ENCODE results near the gene PITRM1.
A peak's percentile ranks its signal among the peaks of the same experiment; 100 is the strongest.

Gene PITRM1

DNA sequence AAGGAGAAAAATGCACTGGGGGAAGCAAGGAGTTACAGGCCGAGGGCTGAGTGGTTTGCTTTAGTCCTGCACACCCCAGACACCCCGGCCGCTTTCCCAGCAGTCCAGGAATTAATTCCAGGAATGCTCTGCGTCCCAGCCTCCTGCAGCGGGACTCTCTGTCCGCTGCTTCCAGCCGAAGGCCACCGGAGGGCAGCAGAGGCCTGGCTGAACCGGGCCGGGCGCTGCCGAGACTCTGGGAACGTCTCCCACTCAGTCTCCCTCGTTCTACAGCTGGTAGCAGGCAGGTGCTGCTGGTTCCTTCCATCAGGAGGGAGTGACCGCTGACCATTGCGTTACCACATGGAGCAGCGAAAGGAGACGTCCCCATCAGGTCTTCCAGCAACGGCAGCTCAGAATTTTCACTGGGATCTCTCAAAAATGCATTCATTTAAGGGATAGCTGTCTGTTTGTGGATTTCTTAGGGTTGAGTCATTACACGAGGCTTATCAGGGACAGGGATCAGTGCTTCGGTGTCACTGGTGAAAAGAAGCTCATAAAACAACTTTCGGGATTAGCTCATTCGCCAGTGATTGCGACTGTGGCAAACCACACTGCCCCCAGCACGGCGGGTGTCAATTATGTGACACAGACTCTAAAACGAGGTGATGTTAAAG lies 24.9 kb upstream of the PITRM1 start:
- peak; percentile 76 for DNase-seq (ENCODE audit: low read depth)
- H3K4me3 ChIP-seq (ENCODE audit: control insufficient read depth, low read depth, low read length): peak overlapping the region; percentile 33
- TF ChIP-seq, protein P1, sequence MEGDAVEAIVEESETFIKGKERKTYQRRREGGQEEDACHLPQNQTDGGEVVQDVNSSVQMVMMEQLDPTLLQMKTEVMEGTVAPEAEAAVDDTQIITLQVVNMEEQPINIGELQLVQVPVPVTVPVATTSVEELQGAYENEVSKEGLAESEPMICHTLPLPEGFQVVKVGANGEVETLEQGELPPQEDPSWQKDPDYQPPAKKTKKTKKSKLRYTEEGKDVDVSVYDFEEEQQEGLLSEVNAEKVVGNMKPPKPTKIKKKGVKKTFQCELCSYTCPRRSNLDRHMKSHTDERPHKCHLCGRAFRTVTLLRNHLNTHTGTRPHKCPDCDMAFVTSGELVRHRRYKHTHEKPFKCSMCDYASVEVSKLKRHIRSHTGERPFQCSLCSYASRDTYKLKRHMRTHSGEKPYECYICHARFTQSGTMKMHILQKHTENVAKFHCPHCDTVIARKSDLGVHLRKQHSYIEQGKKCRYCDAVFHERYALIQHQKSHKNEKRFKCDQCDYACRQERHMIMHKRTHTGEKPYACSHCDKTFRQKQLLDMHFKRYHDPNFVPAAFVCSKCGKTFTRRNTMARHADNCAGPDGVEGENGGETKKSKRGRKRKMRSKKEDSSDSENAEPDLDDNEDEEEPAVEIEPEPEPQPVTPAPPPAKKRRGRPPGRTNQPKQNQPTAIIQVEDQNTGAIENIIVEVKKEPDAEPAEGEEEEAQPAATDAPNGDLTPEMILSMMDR (conservative IDR thresholded peaks at IDR 0.05; ENCODE audit: control insufficient read depth, insufficient read depth, low read depth, low read length): peak; percentile 84

DNA sequence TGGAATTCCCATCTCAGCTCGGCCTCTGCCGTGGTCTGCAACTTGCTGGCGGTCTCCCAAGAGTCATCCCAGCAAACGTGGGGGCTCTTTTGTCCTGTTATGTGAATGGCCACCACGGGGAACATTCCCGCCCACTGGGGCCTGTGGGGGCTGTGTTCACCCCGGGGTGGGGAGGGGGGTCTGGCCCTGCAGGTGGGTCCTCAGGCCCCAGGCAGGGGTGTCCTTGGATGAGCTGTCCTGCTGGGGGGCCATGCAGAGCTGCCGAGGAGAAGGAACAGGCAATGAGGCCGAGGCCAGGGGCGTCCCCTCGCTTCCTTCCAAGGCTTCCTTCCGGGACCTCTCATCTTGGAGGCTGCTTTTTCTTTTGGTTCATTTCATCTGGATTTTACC lies 24.4 kb upstream of the PITRM1 start:
- DNase-seq (ENCODE audit: low read depth): no peak
- TF ChIP-seq, protein P1 (conservative IDR thresholded peaks at IDR 0.05; ENCODE audit: control insufficient read depth, insufficient read depth, low read depth, low read length): no peak
- H3K4me3 ChIP-seq (ENCODE audit: control insufficient read depth, low read depth, low read length): no peak overlapping the region

DNA sequence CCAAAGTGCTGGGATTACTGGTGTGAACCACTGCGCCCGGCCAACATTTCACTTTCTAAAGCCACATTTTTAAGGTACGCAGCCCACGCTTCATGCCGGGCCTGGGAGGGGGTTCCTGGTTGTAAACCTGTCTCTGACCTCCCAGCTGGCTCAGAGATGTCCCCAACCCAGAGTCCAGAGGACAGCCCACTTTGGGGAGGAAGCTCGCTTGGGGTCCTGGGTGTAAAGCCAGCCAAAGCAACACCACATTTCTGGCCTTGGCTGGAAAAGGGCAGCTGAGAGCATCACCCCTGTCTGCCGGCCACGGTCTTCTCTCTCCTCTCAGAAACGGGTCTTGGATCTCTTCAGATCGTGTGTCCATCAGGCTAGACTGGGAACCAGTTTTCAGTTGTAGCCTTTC lies 23.9 kb upstream of the PITRM1 start:
- no peak overlapping the region for H3K4me3 ChIP-seq (ENCODE audit: control insufficient read depth, low read depth, low read length)
- TF ChIP-seq, protein P1 (conservative IDR thresholded peaks at IDR 0.05; ENCODE audit: control insufficient read depth, insufficient read depth, low read depth, low read length): no peak
- DNase-seq (ENCODE audit: low read depth): no peak

DNA sequence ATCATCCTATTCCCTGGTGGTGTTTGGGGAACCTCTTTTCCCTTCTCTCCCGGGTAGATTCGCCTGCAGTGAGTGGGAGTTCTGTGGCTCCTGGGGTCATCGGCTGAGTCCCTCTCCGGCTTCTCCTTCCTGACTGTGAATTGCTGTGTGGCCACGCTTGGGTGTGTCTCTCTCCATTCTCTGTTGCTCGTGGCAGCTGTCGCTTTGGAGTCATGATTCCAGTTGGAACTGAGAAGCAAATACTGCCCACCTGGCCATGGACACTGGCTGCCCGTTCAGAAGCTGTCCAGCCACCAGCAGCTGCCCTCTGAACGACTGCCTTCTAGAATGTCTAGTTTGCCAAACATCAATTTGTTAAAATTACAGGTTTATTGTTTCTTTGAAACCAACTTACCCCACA lies 23.1 kb upstream of the PITRM1 start:
- no peak overlapping the region for H3K4me3 ChIP-seq (ENCODE audit: control insufficient read depth, low read depth, low read length)
- DNase-seq (ENCODE audit: low read depth): no peak
- TF ChIP-seq, protein P1 (conservative IDR thresholded peaks at IDR 0.05; ENCODE audit: control insufficient read depth, insufficient read depth, low read depth, low read length): no peak

DNA sequence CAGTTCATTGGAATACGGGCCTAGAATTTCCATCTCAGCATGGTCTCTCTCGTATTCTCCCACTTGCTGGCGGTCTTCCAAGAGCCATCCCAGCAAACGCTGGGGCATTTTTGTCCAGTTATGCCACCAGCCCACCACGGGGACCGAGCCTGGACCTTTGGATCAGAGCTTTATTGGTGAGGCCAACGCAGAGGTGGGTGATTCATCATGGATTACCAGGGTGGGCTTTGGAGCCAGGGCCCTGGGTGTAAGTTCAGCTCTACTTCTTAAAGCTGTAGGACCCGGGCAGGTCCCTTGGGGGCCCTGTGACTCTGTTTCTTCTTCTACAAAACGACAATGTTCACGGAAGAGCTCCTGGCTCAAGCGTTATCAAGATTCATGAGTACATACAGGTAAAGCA lies 22.7 kb upstream of the PITRM1 start:
- H3K4me3 ChIP-seq (ENCODE audit: control insufficient read depth, low read depth, low read length): no peak overlapping the region
- TF ChIP-seq, protein P1 (conservative IDR thresholded peaks at IDR 0.05; ENCODE audit: control insufficient read depth, insufficient read depth, low read depth, low read length): no peak
- DNase-seq (ENCODE audit: low read depth): no peak

DNA sequence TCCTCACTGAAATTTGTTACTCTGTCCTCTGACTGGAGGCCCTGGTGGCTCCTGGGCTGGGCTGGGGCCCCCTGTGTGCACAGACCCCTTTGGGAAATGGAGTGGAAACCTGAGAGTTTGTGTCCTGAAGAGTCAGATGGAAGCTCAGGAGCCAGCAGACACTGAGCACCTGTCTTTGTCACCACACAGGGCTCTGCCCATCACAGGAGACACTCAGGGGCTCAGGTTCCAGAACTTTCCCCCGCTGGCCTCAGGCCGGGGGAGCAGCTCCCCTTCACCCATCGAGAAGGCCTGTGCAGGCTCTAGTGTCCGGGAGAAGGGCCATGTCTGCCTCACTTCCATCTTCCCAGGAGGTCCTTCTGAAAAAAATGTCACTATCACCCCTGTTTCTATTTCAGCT lies 22.3 kb upstream of the PITRM1 start:
- no peak overlapping the region for H3K4me3 ChIP-seq (ENCODE audit: control insufficient read depth, low read depth, low read length)
- no peak for DNase-seq (ENCODE audit: low read depth)
- TF ChIP-seq, protein P1 (conservative IDR thresholded peaks at IDR 0.05; ENCODE audit: control insufficient read depth, insufficient read depth, low read depth, low read length): no peak

DNA sequence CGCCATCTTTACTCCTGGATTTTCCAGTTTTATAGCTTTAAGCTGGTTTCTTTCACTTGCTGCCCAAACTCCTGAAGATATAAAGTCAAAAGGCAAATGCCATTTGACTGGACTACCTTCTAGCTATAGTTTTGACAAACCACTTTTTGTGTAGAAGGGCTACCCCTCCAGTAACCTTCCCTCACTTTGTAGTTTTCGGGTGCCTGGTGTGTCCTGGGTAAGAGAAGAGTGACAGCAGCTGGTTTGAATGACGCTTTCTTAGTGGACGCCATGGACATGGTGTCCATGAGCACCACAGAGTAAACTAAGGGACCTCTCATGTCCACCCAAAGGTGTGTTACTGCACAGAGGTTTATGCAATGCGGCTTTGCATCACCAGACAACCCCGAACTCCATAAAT lies 21.2 kb upstream of the PITRM1 start:
- TF ChIP-seq, protein P1 (conservative IDR thresholded peaks at IDR 0.05; ENCODE audit: control insufficient read depth, insufficient read depth, low read depth, low read length): no peak
- no peak overlapping the region for H3K4me3 ChIP-seq (ENCODE audit: control insufficient read depth, low read depth, low read length)
- DNase-seq (ENCODE audit: low read depth): no peak
